Heart right ventricle (tissue), 16 donors: Measurements from ENCODE around the gene FOLR2. TPM values are rescaled to one million over a fixed set of nuclear protein-coding genes. Genes with fewer than 3 reads are reported as not detected.

ENCODE experiments used
- ATAC-seq, 8 donors: fragments of 200-7000 bp; cut with Tn5 transposase; one replicate each; pipeline ENCODE4 v1.9.1; 2020; ENCODE audit warnings: mild to moderate bottlenecking in 8 of 8, moderate library complexity in 8 of 8, moderate number of reproducible peaks in 1 of 8
- DNase-seq, 2 donors: peaks; one replicate each; pipeline ENCODE4 v3.0.0-alpha.2; 2020
- H3K27ac ChIP-seq, 10 donors: fragments of 200-600 bp; sonication (generic) in 2 of 10; one replicate each; pipeline versions ENCODE4 v1.5.0 to v1.8.0; 2020 to 2022; ENCODE audit warnings: mild to moderate bottlenecking in 3 of 10
- H3K27me3 ChIP-seq, 7 donors: fragments of 200-600 bp; one replicate each; pipeline ENCODE4 v1.8.0; 2021 to 2022; ENCODE audit warnings: mild to moderate bottlenecking in 2 of 7
- H3K36me3 ChIP-seq, 9 donors: fragments of 200-600 bp; sonication (generic) in 1 of 9; one replicate each; pipeline versions ENCODE4 v1.5.0 to v1.8.0; 2020 to 2022; ENCODE audit warnings: mild to moderate bottlenecking in 2 of 9
- H3K4me1 ChIP-seq, 9 donors: fragments of 200-600 bp; sonication (generic) in 1 of 9; one replicate each; pipeline versions ENCODE4 v1.5.0 to v1.8.0; 2020 to 2022; ENCODE audit warnings: mild to moderate bottlenecking in 4 of 9
- H3K4me3 ChIP-seq, 10 donors: fragments of 200-600 bp; sonication (generic) in 2 of 10; one replicate each; pipeline versions ENCODE4 v1.5.0 to v1.8.0; 2020 to 2022; ENCODE audit warnings: mild to moderate bottlenecking in 7 of 10, moderate library complexity in 2 of 10
- H3K9me3 ChIP-seq, 11 donors: fragments of 200-600 bp in 10 of 11; sonication (generic) in 2 of 11; one replicate each; pipeline versions ENCODE4 v1.5.0 to v1.8.0; 2013 to 2022; ENCODE audit warnings: mild to moderate bottlenecking in 2 of 11, control low read depth in 1 of 11, moderate library complexity in 1 of 11
- WGBS, 2 donors: extraction: QIAGEN DNeasy Blood & Tissue Kit; methylation state at CpG; one replicate each; pipeline ENCODE4 v1.1.7; 2013; ENCODE audit warnings: inconsistent platforms in 1 of 2; 5-methylcytosine and 5-hydroxymethylcytosine counted together
- intact Hi-C, 10 donors: fragments of 100-400 bp; cut with DNase I; formaldehyde crosslinking; loops; one replicate each; pipeline versions ENCODE4 v1.11.1 to v1.14.2; 2022
- polyA plus RNA-seq, 2 donors: library from polyadenylated mRNA; stranded (reverse); fragments of 200-250 nt; gene quantifications; one replicate each; pipeline ENCODE4 v1.2.3, GENCODE V29; 2013
- total RNA-seq, 10 donors: library from RNA; stranded (reverse); fragmentation: NEBNext Ultra II Directional in 3 of 10; extraction: Animal tissue kit (Norgen Biotek cat#: 25700) in 3 of 10; gene quantifications; one replicate each; pipeline versions ENCODE4 v1.2.1 to v1.2.4, GENCODE V29; 2021 to 2023
- TF ChIP-seq, protein P1 (sequence below), 9 donors: fragments of 200-600 bp; sonication (generic) in 2 of 9; IDR thresholded peaks; one replicate each; pipeline versions ENCODE4 v1.5.0 to v1.8.0; 2021 to 2022; ENCODE audit warnings: antibody characterized with exemption in 9 of 9, mild to moderate bottlenecking in 5 of 9, moderate library complexity in 1 of 9
- donor health status: Arrhythmogenic right ventricular cardiomyopathy.
- donor health status: ischemic (EF 13 %, LVEDD 7.1; RV severe dilation, severe dysfunction).
- donor health status: healthy with polysubstance abuse.
- donor health status: DM: no; HTN: yes; CAD: no.
- donor health status: DM: no; HTN: no; CAD: no.
- donor health status: ischemic (EF 25% LVEDD 6.9; RV normal size, moderate dysfunction).
- donor health status: ischemic (EF 25% LVEDD 5.7; RV mildly dilated, moderate dysfunction).
- donor health status: healthy.
- donor health status: DM: yes; HTN: yes; CAD: no.
- donor health status: Ischemic cardiomyopathy.
- donor health status: ischemic (EF 35%, LVEDD 5.7; RV mildly dilated, moderate dysfunction).
- donor health status: nonischemic (EF 11% LVEDD 7.7; RV severe dilation, severe dysfunction).
- donor health status: DM: yes; HTN: yes; CAD: no.
- donor health status: PGD.
- donor health status: ischemic (EF 29% LVEDD 5.4; RV normal size, mild dysfunction).
- donor health status: nonischemic (EF 23%, LVEDD 6.1; RV moderate dilation, normal function).

The FOLR2 gene
- total and polyA plus RNA-seq, 12 donors = 6.8 to 84.4 (median 10.4) TPM

- Histone ChIP-seq H3K27me3 (peaks cover 0 to 35% (median 12%) of the 10 kb centered on the region in 7 donors), H3K4me1 (peaks cover 0 to 14% (median 0%) of the 10 kb centered on the region in 9 donors), H3K36me3 (no peaks in the 10 kb centered on the region), H3K4me3 (no peak overlapping the region), H3K27ac (no peak overlapping the region), H3K9me3 (no peaks in the 10 kb centered on the region)
- WGBS, 2 donors = 83 to 87% methylated on average over 2 of the region's 2 CpGs
- TF ChIP-seq, protein P1, sequence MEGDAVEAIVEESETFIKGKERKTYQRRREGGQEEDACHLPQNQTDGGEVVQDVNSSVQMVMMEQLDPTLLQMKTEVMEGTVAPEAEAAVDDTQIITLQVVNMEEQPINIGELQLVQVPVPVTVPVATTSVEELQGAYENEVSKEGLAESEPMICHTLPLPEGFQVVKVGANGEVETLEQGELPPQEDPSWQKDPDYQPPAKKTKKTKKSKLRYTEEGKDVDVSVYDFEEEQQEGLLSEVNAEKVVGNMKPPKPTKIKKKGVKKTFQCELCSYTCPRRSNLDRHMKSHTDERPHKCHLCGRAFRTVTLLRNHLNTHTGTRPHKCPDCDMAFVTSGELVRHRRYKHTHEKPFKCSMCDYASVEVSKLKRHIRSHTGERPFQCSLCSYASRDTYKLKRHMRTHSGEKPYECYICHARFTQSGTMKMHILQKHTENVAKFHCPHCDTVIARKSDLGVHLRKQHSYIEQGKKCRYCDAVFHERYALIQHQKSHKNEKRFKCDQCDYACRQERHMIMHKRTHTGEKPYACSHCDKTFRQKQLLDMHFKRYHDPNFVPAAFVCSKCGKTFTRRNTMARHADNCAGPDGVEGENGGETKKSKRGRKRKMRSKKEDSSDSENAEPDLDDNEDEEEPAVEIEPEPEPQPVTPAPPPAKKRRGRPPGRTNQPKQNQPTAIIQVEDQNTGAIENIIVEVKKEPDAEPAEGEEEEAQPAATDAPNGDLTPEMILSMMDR (IDR thresholded peaks at IDR 0.05) = no peak
- intact Hi-C loops = no loop called here
- no peak for ATAC-seq
- DNase-seq = no peak
These were observed 51.5 kb downstream of the FOLR2 start for GRCh38 chr11:72267956-72268617.

Other genes with a start within 250 kb of the FOLR2 start
- 100 to 1,000 TPM in 1 of 10 donors, 1 to 10 TPM in 9; 2.0 to 101 (median 4.2) TPM for gene IL18BP, start 217.9 kb upstream of the FOLR2 start, total RNA-seq
- gene IL18BP, start 217.9 kb upstream of the FOLR2 start, polyA plus RNA-seq = 1 to 10 TPM; 5.0 to 6.5 TPM
- 100 to 1,000 TPM in 2 of 10 donors, 10 to 100 TPM in 8; 60.8 to 117 (median 83.4) TPM for gene NUMA1, start 136.3 kb upstream of the FOLR2 start, total RNA-seq
- gene NUMA1, start 136.3 kb upstream of the FOLR2 start, polyA plus RNA-seq = 100 to 1,000 TPM in 1 of 2 donors, 10 to 100 TPM in 1; 54.1 to 159 TPM
- 1 to 10 TPM; 2.3 to 9.1 (median 4.7) TPM for gene LRRC51, start 135.9 kb upstream of the FOLR2 start, total RNA-seq
- 1 to 10 TPM; 2.5 to 2.8 TPM for gene LRRC51, start 135.9 kb upstream of the FOLR2 start, polyA plus RNA-seq
- 100 to 1,000 TPM in 1 of 10 donors, 10 to 100 TPM in 9; 76.5 to 103 (median 81.8) TPM for gene LAMTOR1, start 113.5 kb upstream of the FOLR2 start, total RNA-seq
- 100 to 1,000 TPM in 1 of 2 donors, 10 to 100 TPM in 1; 58.3 to 158 TPM for gene LAMTOR1, start 113.5 kb upstream of the FOLR2 start, polyA plus RNA-seq
- gene TOMT, start 110.9 kb upstream of the FOLR2 start, total RNA-seq = under 1 TPM in 1 of 10 donors, not detected in 9; 0.21 TPM
- not detected for gene TOMT, start 110.9 kb upstream of the FOLR2 start, polyA plus RNA-seq
- 10 to 100 TPM; 31.8 to 58.3 (median 46.8) TPM for gene ANAPC15, start 104.1 kb upstream of the FOLR2 start, total RNA-seq
- gene ANAPC15, start 104.1 kb upstream of the FOLR2 start, polyA plus RNA-seq = 100 to 1,000 TPM in 1 of 2 donors, 10 to 100 TPM in 1; 43.8 to 104 TPM
- 1 to 10 TPM in 1 of 10 donors, under 1 TPM in 2, not detected in 7; 0.59 to 1.1 (median 0.67) TPM for gene FOLR3, start 81.1 kb upstream of the FOLR2 start, total RNA-seq
- gene FOLR3, start 81.1 kb upstream of the FOLR2 start, polyA plus RNA-seq = under 1 TPM in 1 of 2 donors, not detected in 1; 0.23 TPM
- 1 to 10 TPM in 2 of 10 donors, under 1 TPM in 5, not detected in 3; 0.23 to 1.4 (median 0.59) TPM for gene FOLR1, start 24.7 kb upstream of the FOLR2 start, total RNA-seq
- under 1 TPM; 0.16 to 0.37 TPM for gene FOLR1, start 24.7 kb upstream of the FOLR2 start, polyA plus RNA-seq
- 100 to 1,000 TPM in 9 of 10 donors, 10 to 100 TPM in 1; 97.7 to 146 (median 107) TPM for gene INPPL1, start 8.0 kb downstream of the FOLR2 start, total RNA-seq
- 100 to 1,000 TPM in 1 of 2 donors, 10 to 100 TPM in 1; 50.1 to 141 TPM for gene INPPL1, start 8.0 kb downstream of the FOLR2 start, polyA plus RNA-seq
- not detected for gene PHOX2A, start 27.4 kb downstream of the FOLR2 start, total RNA-seq
- not detected for gene PHOX2A, start 27.4 kb downstream of the FOLR2 start, polyA plus RNA-seq
- gene CLPB, start 217.7 kb downstream of the FOLR2 start, total RNA-seq = 10 to 100 TPM; 14.9 to 21.2 (median 17.9) TPM
- 10 to 100 TPM; 13.0 to 13.6 TPM for gene CLPB, start 217.7 kb downstream of the FOLR2 start, polyA plus RNA-seq